Muscle layer of duodenum (tissue), 2 donors: ENCODE results near the gene PTPRN2.

Experiments used
- H3K27ac ChIP-seq: one replicate; pipeline ENCODE4 v1.7.0; 2013; ENCODE audit warnings: mild to moderate bottlenecking, low read length
- H3K27me3 ChIP-seq: one replicate; pipeline ENCODE4 v1.7.0; 2013; ENCODE audit warnings: low read depth, mild to moderate bottlenecking, control low read depth, low read length
- H3K36me3 ChIP-seq, 2 donors: one replicate each; pipeline ENCODE4 v1.7.0; 2013; ENCODE audit warnings: low read length in 2 of 2, control low read depth in 1 of 2, mild to moderate bottlenecking in 1 of 2; ENCODE audit not compliant: insufficient read depth in 2 of 2, control insufficient read depth in 1 of 2
- H3K4me1 ChIP-seq, 2 donors: one replicate each; pipeline ENCODE4 v1.7.0; 2013; ENCODE audit warnings: low read length in 2 of 2, mild to moderate bottlenecking in 2 of 2, control low read depth in 1 of 2, moderate library complexity in 1 of 2; ENCODE audit not compliant: insufficient read depth in 2 of 2, control insufficient read depth in 1 of 2
- H3K4me3 ChIP-seq, 2 donors: one replicate each; pipeline ENCODE4 v1.7.0; 2013; ENCODE audit warnings: low read length in 2 of 2, low read depth in 1 of 2, mild to moderate bottlenecking in 1 of 2
- H3K9me3 ChIP-seq, 2 donors: one replicate each; pipeline ENCODE4 v1.7.0; 2013; ENCODE audit warnings: low read length in 2 of 2, control low read depth in 1 of 2, mild to moderate bottlenecking in 1 of 2; ENCODE audit not compliant: control insufficient read depth in 1 of 2
- donor health status: healthy.

PTPRN2 gene

DNA sequence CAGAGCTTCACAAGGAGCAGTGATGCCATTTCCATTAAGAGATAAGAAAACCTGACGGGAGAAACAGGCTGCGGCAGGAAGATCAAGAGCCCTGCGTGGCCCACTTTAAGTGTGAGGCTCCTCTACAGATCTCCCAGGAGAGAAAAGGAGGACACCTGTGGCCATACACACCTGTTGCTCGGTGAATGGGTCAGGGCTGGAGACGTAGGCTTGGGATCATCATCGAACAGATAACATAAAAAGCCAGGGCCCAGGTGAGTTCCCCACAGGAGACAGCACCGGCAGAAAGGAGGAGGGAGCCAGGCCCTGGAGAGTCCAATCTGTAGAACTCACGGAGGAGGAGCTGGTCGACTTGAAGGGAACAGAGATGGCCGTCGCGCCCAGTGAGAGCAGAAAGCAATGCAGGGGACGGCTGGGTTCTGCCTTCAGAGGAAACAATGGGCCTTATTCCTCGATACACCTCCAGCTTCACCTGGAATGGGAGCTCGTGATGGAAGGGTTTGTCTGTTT is 694.0 kb downstream of the PTPRN2 start:
- no peaks in the 10 kb centered on the region for H3K36me3 ChIP-seq
- H3K4me1 ChIP-seq, result no peaks in the 10 kb centered on the region
- H3K27ac ChIP-seq, result no peak overlapping the region
- H3K4me3 ChIP-seq, result no peak overlapping the region
- no peaks in the 10 kb centered on the region for H3K27me3 ChIP-seq
- no peaks in the 10 kb centered on the region for H3K9me3 ChIP-seq

DNA sequence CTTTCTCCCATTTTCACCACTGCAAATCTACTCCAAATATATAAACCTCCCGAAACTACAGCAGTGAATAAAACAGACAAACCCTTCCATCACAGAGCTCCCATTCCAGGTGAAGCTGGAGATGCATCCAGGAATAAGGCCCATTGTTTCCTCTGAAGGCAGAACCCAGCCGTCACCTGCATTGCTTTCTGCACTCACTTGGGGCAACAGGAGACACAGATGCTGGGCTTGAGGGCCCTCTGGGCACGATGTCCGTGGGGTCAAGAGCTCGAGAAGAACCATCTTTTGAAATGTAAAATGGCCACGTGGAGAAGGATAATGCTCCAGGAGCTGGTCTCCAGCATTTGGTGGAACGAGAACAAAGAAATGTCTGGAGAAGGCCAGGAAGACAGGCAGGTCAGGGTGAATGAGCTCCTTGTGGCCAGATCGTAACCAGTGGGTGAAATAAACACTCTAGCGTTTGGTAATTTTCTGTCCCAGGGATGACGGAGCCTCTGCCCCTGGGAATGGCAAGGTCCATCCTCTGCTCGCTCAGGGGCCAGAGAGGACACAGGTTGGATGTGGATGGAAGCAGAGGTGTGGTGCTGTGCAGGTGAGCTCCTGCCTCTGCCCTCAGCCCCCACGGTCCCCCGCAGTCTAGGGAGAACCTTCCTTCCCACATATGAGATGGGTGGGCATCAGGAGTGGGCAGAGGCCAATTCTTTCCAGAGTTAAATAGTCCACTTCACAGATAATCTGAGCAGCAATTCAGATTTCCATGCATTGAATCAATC is 694.7 kb downstream of the PTPRN2 start:
- Histone ChIP-seq H3K27me3 (no peaks in the 10 kb centered on the region), H3K36me3 (no peaks in the 10 kb centered on the region), H3K9me3 (no peaks in the 10 kb centered on the region), H3K27ac (no peak overlapping the region), H3K4me3 (no peak overlapping the region), H3K4me1 (no peaks in the 10 kb centered on the region)

DNA sequence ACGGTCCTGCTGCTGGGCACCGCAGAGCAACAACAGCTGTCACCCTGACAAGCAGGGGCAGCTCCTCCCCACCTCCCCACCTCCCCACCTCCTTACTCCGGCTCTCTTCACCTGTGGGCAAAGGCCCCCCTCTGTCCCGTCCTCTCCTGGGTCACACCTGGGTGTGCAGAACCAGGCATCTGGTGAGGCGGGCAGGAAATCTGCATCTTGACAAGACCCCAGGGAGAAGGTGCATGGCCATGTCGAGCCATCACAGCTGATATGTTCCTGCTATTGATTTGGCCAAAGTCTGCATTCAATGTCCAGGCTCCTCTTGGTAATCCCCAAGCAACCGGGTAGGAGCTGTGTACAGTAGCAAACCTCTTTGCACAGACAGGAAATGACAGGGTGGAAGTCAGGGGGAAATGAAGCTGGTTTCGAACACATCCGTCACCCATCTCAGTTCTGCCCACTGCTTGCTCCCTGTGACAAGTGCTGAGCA is 696.7 kb downstream of the PTPRN2 start:
- no peaks in the 10 kb centered on the region for H3K36me3 ChIP-seq
- no peaks in the 10 kb centered on the region for H3K9me3 ChIP-seq
- H3K27me3 ChIP-seq, result no peaks in the 10 kb centered on the region
- H3K4me1 ChIP-seq, result no peaks in the 10 kb centered on the region
- no peak overlapping the region for H3K27ac ChIP-seq
- H3K4me3 ChIP-seq, result no peak overlapping the region

DNA sequence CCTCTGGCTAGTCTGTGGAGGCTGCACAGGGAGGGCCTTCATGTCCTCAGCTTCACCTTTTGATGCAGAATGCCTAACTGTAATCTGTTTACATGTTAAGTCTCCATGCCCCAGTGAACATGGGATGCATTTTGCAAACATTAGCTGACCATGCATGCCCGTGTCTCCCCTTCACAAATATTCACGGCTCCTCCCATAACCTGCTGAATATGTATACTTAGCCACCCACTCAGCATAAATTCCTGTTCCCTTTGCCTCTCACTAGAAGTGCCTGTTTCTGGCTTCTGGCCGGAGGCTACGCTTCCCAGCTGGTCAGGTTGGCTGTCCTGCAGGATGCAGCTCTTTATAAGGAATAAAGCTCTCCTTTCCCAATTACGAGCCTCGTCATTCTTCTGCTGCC is 698.1 kb downstream of the PTPRN2 start:
- Histone ChIP-seq H3K9me3 (peaks cover 0 to 5% of the 10 kb centered on the region in 2 donors), H3K27ac (no peak overlapping the region), H3K4me3 (no peak overlapping the region), H3K27me3 (no peaks in the 10 kb centered on the region), H3K4me1 (no peaks in the 10 kb centered on the region), H3K36me3 (no peaks in the 10 kb centered on the region)

DNA sequence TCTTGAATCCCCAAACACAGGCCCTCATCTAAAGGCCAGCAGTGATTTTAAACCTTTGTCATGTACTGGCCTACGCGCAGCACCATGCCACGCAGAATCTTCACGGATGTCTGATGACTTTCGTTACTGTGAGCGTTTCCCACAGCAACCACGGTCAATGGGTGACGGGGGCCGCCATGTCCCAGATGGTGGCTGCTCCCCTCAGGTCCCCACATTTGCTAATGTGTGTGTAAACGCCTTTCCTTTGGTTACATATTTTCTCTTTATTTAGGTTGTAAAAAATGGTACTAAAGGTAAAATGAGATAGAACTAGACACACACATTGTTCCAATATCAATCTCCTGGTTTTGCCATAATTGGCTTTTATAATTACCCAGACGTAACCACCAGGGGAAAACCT is 699.0 kb downstream of the PTPRN2 start:
- H3K27me3 ChIP-seq, result no peaks in the 10 kb centered on the region

DNA sequence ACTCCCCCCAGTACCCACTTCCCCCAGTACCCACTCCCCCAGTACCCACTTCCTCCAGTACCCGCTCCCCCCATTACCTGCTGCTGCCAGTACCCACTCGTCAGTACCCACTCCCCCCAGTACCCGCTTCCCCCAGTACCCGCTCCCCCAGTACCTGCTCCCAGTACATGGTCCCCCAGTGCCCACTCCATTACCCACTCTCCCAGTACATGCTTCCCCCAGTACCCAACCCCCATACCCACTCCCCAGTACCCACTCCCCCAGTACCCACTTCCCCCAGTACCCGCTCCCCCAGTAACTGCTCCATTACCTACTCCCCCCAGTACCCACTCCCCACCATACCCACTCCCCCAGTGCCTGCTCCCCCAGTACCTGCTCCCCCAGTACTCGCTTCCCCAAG is 700.2 kb downstream of the PTPRN2 start:
- Histone ChIP-seq H3K36me3 (no peaks in the 10 kb centered on the region), H3K4me3 (no peak overlapping the region), H3K27ac (no peak overlapping the region), H3K9me3 (peaks cover 0 to 7% of the 10 kb centered on the region in 2 donors), H3K4me1 (no peaks in the 10 kb centered on the region), H3K27me3 (no peaks in the 10 kb centered on the region)

More for the DNA sequence above, 699.0 kb downstream of the PTPRN2 start:
- no peaks in the 10 kb centered on the region for H3K4me1 ChIP-seq
- no peak overlapping the region for H3K4me3 ChIP-seq
- H3K27ac ChIP-seq, result no peak overlapping the region
- H3K36me3 ChIP-seq, result no peaks in the 10 kb centered on the region
- peaks cover 0 to 7% of the 10 kb centered on the region in 2 donors for H3K9me3 ChIP-seq

DNA sequence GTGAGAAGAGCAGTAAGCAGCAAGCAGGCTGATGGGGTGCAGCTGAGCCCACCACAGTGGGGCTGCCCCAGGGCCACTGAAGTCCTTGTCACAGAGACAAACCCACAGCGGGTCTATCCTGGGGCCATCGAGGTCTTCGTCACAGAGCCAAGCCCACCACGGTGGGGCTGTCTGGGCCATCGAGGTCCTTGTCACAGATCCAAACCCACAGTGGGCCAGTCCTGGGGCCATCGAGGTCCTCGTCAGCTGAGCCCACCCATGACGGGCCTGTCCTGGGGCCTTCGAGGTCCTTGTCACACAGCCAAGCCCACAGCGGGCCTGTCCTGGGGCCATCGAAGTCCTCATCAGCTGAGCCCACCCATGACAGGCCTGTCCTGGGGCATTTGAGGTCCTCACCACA is 700.9 kb downstream of the PTPRN2 start:
- H3K36me3 ChIP-seq, result no peaks in the 10 kb centered on the region

DNA sequence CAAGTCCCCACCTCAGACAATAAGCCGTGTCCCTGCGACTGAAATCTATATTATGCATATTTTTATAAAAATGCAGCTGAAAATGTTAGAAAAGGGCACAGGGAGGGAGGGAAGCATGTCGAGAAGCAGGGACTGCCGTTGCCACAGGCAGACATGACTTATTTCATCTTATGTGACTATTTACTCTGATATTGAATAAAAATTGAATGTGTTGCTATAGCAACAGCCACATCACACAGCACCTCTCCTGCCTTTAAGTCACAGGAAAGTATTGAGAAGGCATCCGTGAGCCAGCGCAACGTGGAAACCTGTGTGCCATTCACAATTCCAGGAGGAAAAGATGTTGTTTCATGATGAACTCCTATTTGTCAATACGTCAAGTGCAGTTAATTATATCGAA is 701.4 kb downstream of the PTPRN2 start:
- H3K4me3 ChIP-seq, result no peak overlapping the region
- no peaks in the 10 kb centered on the region for H3K27me3 ChIP-seq
- H3K9me3 ChIP-seq, result peaks cover 0 to 10% of the 10 kb centered on the region in 2 donors
- no peak overlapping the region for H3K27ac ChIP-seq
- H3K4me1 ChIP-seq, result no peaks in the 10 kb centered on the region
- no peaks in the 10 kb centered on the region for H3K36me3 ChIP-seq

More for the DNA sequence above, 700.9 kb downstream of the PTPRN2 start:
- H3K4me3 ChIP-seq, result no peak overlapping the region
- peaks cover 0 to 7% of the 10 kb centered on the region in 2 donors for H3K9me3 ChIP-seq
- H3K27ac ChIP-seq, result no peak overlapping the region
- no peaks in the 10 kb centered on the region for H3K27me3 ChIP-seq
- H3K4me1 ChIP-seq, result no peaks in the 10 kb centered on the region

DNA sequence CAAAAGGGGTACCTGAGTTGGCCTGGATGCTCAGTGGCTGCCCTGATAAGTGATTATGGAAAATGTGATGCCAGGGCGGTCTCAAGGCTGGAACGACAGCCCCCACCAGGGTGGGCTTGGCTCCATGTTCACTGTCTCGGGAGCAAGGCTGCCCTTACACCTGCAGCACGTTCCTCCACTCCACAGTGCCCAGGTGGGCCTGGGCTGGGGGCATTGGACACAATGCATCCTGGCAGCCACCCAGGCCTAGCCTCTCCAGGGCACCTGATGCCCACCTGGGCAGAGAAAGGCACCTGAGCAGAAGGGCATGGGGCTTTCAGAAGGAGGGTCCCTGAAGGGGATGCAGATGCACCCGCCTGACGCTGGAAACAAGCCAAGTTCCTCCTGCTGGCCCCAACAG is 702.5 kb downstream of the PTPRN2 start:
- Histone ChIP-seq H3K27me3 (no peaks in the 10 kb centered on the region), H3K27ac (no peak overlapping the region), H3K9me3 (peaks cover 0 to 11% of the 10 kb centered on the region in 2 donors), H3K4me3 (no peak overlapping the region), H3K36me3 (no peaks in the 10 kb centered on the region), H3K4me1 (no peaks in the 10 kb centered on the region)

DNA sequence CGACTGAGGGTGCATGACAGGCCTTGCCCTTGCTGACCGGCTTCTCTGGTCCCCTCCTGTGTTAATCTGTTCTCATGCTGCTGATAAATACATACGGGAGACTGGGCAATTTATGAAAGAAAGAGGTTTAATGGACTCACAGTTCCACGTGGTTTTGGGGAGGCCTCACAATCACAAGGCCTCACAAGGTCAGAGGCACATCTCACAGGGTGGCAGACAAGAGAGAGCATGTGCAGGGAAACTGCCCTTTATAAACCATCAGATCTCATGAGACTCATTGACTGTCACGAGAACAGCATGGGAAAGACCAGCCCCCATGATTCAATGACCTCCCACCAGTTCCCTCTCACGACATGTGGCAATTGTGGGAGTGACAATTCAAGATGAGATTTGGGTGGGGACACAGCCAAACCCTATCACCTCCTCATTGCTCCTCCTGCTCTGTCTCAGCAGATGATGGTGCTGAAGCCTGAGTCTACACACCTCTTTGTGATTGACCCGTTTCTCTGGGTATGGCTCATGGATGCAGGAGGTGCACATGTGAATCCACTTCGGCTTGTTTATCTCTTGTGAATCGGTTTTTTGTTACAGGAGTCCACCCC is 703.1 kb downstream of the PTPRN2 start:
- no peaks in the 10 kb centered on the region for H3K27me3 ChIP-seq

DNA sequence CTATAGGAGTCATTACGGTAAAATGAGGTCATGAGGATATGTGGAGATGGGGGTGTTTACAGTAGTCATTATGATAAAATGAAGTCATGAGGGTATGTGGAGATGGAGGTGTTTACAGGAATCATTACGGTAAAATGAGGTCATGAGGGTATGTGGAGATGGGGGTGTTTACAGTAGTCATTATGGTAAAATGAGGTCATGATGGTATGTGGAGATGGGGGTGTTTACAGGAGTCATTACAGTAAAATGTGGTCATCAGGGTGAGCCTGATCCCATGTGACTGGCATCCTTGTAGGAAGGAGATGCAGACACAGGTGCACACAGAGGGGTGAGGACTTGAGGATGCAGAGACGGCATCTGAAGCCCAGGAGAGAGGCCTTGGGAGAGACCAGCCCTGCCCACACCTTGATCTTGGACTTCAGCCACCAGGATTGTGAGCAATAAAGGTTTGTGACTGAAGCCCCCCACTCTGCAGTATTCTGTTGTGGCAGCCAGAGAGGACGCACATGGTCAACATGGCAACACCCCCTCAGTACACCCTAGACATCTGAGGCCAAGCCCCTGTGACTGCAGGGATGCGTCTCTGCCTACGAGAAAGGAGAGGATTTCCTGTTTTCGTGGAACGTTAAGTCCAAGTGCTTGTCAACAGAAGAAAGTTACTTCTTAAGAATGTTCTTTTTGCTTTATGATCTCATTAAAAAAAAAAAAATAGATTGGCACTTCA is 706.4 kb downstream of the PTPRN2 start:
- Histone ChIP-seq H3K4me1 (no peaks in the 10 kb centered on the region), H3K27me3 (no peaks in the 10 kb centered on the region), H3K4me3 (no peak overlapping the region), H3K9me3 (peaks cover 0 to 11% of the 10 kb centered on the region in 2 donors), H3K27ac (no peak overlapping the region), H3K36me3 (no peaks in the 10 kb centered on the region)

More for the DNA sequence above, 703.1 kb downstream of the PTPRN2 start:
- no peaks in the 10 kb centered on the region for H3K4me1 ChIP-seq
- no peaks in the 10 kb centered on the region for H3K36me3 ChIP-seq
- H3K27ac ChIP-seq, result no peak overlapping the region
- H3K4me3 ChIP-seq, result no peak overlapping the region
- peaks cover 0 to 11% of the 10 kb centered on the region in 2 donors for H3K9me3 ChIP-seq
